Fibroblast of peridontal ligament (primary cell): ENCODE data around the gene IMPG1.

Experiments
- DNase-seq: peaks from one replicate; pipeline ENCODE4 v3.0.0-alpha.2; 2010; ENCODE audit errors: extremely low read depth

IMPG1 gene

GRCh38 chr6:76072562-76072961, at the start of gene IMPG1:
IMPG1 (minus strand) TSS chr6:76072662; CDS start chr6:76072488, 174 bp downstream.
- DNase-seq: no peak

- no peak for DNase-seq
Measured at GRCh38 chr6:76120302-76120701, 47.8 kb upstream of the IMPG1 start.

GRCh38 chr6:76073281-76073680, 819 bp upstream of the IMPG1 start:
- DNase-seq: no peak

GRCh38 chr6:76057469-76057868, 15.0 kb downstream of the IMPG1 start:
- DNase-seq: no peak

GRCh38 chr6:76052314-76052713, 20.1 kb downstream of the IMPG1 start:
- DNase-seq: no peak

- DNase-seq: no peak
Measured at GRCh38 chr6:76043690-76044089, 28.8 kb downstream of the IMPG1 start.

GRCh38 chr6:76035713-76036112, 36.7 kb downstream of the IMPG1 start:
- DNase-seq: no peak

- peak; percentile 1 for DNase-seq
Measured at GRCh38 chr6:76026101-76026500, 46.4 kb downstream of the IMPG1 start.

GRCh38 chr6:76014626-76015530, 57.6 kb downstream of the IMPG1 start:
- no peak for DNase-seq

- DNase-seq: no peak
Measured at GRCh38 chr6:76004202-76004601, 68.3 kb downstream of the IMPG1 start.

- DNase-seq: no peak
Measured at GRCh38 chr6:76003686-76004085, 68.8 kb downstream of the IMPG1 start.

GRCh38 chr6:76003113-76003512, 69.3 kb downstream of the IMPG1 start:
- no peak for DNase-seq

GRCh38 chr6:76000629-76001028, 71.8 kb downstream of the IMPG1 start:
- DNase-seq: no peak

GRCh38 chr6:75997696-75998095, 74.8 kb downstream of the IMPG1 start:
- peak; percentile 4 for DNase-seq

GRCh38 chr6:75993236-75994162, 79.0 kb downstream of the IMPG1 start:
- no peak for DNase-seq

GRCh38 chr6:75991941-75992340, 80.5 kb downstream of the IMPG1 start:
- no peak for DNase-seq

GRCh38 chr6:75986935-75987334, 85.5 kb downstream of the IMPG1 start:
- DNase-seq: no peak

GRCh38 chr6:75975904-75976303, 96.6 kb downstream of the IMPG1 start:
- DNase-seq: no peak

GRCh38 chr6:75970093-75970492, 102.4 kb downstream of the IMPG1 start:
- no peak for DNase-seq

- no peak for DNase-seq
Measured at GRCh38 chr6:75968143-75968542, 104.3 kb downstream of the IMPG1 start.

- no peak for DNase-seq
Measured at GRCh38 chr6:75963569-75963968, 108.9 kb downstream of the IMPG1 start.

GRCh38 chr6:75952128-75952527, 120.3 kb downstream of the IMPG1 start:
- DNase-seq: no peak

- no peak for DNase-seq
Measured at GRCh38 chr6:75947935-75948334, 124.5 kb downstream of the IMPG1 start.
